OCI-M2 (cell line): ENCODE results near the gene CREBRF.
"Not testable (repeated sequence)": the region's sequence is repeated elsewhere in the genome, so short reads cannot be mapped to it uniquely, and the experiment has no call there.

Source experiments
- DNase-seq: peaks from one replicate; lab custom pipeline; 2025; ENCODE audit not compliant: unreplicated experiment; lab: John Stamatoyannopoulos, UW

Gene CREBRF

GRCh38 chr5:173148354-173148753, 92.2 kb downstream of the CREBRF start:
- no peak for DNase-seq

- no peak for DNase-seq
These were observed 96.4 kb downstream of the CREBRF start for GRCh38 chr5:173152547-173152946.

GRCh38 chr5:173153842-173154241, 97.7 kb downstream of the CREBRF start:
- no peak for DNase-seq

- DNase-seq: not testable (repeated sequence)
These were observed 98.5 kb downstream of the CREBRF start for GRCh38 chr5:173154619-173155018.

- no peak for DNase-seq
These were observed 99.8 kb downstream of the CREBRF start for GRCh38 chr5:173155912-173156311.

GRCh38 chr5:173158366-173158765, 102.2 kb downstream of the CREBRF start:
- no peak for DNase-seq

GRCh38 chr5:173159256-173159655, 103.1 kb downstream of the CREBRF start:
- DNase-seq: no peak

- DNase-seq: no peak
These were observed 105.0 kb downstream of the CREBRF start for GRCh38 chr5:173161148-173161547.

- no peak for DNase-seq
These were observed 107.1 kb downstream of the CREBRF start for GRCh38 chr5:173163219-173163618.

GRCh38 chr5:173165177-173166016, 109.2 kb downstream of the CREBRF start:
- DNase-seq: no peak

GRCh38 chr5:173172166-173172565, 116.0 kb downstream of the CREBRF start:
- no peak for DNase-seq

GRCh38 chr5:173175523-173175922, 119.4 kb downstream of the CREBRF start:
- no peak for DNase-seq

GRCh38 chr5:173178369-173178910, 122.3 kb downstream of the CREBRF start:
- no peak for DNase-seq

- DNase-seq: no peak
These were observed 124.2 kb downstream of the CREBRF start for GRCh38 chr5:173180331-173180730.

GRCh38 chr5:173187054-173187743, 131.0 kb downstream of the CREBRF start:
- no peak for DNase-seq

- DNase-seq: no peak
These were observed 132.1 kb downstream of the CREBRF start for GRCh38 chr5:173188280-173188679.
